ENCODE results near the gene POLR2M.

DNA sequence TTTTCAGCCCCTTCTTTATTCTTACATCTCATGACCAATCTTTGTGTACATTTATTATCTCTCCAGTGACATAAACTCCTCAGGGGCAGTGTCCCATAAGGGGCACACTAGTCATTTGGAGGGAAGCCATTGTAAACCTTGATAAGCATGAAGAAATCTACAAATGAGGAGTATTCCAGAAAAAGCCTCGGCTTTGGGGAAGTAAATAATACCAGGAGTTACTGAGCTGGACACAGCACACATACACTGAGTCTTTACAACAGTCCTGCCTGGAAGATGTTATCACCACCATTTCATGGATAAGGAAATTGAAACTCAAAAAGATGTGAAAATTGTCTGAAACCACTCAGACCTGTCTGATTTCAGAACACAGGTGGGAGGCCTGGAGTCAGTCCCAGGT, 15.4 kb upstream of the POLR2M start:
- TF ChIP-seq GATA3 (IDR thresholded peaks at IDR 0.05; ENCODE audit: low read depth, low read length) (no peak), GATA2 (IDR thresholded peaks at IDR 0.05; ENCODE audit: low read depth, low read length) (no peak)

Measured in SH-SY5Y (cell line).